GM12864 (cell line): ENCODE results near the gene AXIN2.

Experiments used
- DNase-seq: peaks from one replicate; pipeline ENCODE4 v3.0.0-alpha.2; 2011; ENCODE audit warnings: low read depth
- H3K4me3 ChIP-seq: 2 replicates; pipeline ENCODE4 v1.5.1; 2011; ENCODE audit warnings: mild to moderate bottlenecking, low read depth, low read length, control low read depth
- TF ChIP-seq, protein P1 (sequence below): IDR thresholded peaks from 2 replicates; pipeline ENCODE4 v1.5.1; 2011; ENCODE audit warnings: low read depth, mild to moderate bottlenecking, moderate library complexity, low read length, control low read depth, inconsistent platforms; ENCODE audit errors: missing control alignments

The AXIN2 gene

DNA sequence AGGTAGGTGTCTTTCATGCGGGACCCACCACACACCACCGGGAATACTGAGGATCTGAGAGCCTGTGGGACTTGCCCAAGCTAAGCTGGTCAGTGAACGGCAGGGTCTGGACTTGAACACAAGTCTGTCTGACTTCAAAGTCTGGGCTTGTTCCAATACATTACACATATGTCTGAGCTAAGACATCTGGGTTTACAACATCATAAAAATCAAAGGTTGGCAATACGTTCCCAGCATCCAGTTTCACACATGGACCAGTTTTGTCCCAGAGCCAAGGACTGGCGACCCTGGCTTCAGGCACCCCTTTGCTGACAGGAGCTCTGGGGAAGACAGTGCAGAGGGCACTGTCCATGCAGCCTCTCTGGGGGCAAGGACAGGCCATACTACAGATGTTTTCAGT lies 27.9 kb upstream of the AXIN2 start:
- no peak overlapping the region for H3K4me3 ChIP-seq
- no peak for DNase-seq
- TF ChIP-seq, protein P1, sequence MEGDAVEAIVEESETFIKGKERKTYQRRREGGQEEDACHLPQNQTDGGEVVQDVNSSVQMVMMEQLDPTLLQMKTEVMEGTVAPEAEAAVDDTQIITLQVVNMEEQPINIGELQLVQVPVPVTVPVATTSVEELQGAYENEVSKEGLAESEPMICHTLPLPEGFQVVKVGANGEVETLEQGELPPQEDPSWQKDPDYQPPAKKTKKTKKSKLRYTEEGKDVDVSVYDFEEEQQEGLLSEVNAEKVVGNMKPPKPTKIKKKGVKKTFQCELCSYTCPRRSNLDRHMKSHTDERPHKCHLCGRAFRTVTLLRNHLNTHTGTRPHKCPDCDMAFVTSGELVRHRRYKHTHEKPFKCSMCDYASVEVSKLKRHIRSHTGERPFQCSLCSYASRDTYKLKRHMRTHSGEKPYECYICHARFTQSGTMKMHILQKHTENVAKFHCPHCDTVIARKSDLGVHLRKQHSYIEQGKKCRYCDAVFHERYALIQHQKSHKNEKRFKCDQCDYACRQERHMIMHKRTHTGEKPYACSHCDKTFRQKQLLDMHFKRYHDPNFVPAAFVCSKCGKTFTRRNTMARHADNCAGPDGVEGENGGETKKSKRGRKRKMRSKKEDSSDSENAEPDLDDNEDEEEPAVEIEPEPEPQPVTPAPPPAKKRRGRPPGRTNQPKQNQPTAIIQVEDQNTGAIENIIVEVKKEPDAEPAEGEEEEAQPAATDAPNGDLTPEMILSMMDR = no peak

DNA sequence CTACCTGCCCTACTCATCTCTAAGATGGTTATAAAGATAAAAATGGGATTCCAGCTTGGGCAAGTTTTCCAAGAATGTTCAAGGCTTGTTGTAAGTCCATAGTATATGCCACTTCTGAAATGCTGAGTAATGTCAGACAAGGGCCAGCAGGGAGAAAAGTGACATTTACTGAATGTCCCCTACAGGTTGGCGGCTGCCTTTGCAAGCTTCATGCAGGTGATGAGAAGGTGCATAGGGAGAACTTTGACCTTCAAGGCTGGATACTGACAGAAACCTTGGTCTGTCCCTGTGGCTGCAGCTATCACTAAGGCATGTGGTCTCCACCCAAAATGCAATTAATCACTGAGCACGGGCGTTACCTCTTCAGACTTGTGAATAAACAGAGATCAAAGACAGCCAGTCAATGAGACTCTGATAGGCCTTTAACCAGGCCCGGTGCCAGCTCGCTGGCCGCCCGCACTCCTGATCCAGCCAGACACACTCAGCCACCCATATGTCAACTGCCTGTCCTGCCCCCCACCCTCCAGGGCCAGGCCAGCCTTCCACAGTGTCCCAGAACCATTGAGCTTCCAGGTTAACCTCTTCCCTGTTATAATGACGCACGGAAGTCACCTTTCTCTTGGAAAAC lies 26.8 kb upstream of the AXIN2 start:
- no peak for DNase-seq
- H3K4me3 ChIP-seq = no peak overlapping the region

DNA sequence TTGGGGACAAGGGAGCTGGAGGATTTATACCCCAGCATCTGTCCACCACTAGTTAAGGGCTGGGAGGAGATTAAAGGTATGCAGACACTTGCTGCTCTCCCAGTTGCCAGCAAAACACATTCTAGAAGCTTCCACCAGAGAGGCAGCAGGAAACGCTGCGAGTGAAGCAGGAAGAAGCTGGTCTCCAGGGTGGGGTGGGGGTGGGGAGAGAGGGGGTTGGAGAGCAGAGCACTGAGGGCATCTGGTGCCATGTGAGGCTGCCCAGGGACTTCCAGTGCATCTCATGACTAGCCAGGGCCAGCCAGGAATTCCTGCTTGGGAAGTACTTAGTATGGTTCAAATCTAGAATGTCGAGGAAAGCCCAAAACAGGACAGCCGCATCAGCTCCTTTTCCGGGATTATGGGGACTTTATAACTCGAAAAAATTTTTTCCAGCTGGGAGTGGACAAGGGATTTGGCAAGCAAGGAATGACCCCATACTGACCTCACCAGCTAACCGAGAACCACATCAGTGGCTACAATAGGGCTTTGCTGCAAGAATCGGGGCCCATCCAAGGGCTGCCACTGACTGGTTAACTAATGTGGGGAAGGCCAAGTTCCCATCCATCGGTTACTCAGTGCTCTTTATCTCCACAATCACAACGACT lies 26.2 kb upstream of the AXIN2 start:
- TF ChIP-seq, protein P1 = no peak
- H3K4me3 ChIP-seq = no peak overlapping the region

More for the DNA sequence above, 26.8 kb upstream of the AXIN2 start:
- TF ChIP-seq, protein P1 = peak; percentile 25

DNA sequence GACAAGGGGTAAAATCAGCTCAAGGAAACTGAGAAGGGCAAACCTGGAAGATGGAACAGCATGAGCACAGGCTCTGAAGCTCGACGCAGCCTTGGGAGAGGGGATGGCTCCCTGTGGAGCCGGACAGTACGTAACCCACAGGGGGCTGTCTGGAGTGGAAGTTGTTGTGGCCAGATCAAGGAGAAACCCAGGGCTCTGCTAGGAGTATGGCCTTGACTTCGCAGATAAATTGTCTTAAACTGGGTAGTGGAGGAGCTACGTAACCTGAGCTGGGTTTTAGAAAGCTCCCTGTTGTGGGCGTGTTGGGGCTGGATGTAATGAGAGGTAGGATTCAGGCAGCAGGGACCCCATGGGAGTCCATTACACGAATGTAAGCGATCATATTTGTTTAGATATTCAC lies 25.5 kb upstream of the AXIN2 start:
- H3K4me3 ChIP-seq = no peak overlapping the region
- TF ChIP-seq, protein P1 = no peak
- no peak for DNase-seq

More for the DNA sequence above, 26.2 kb upstream of the AXIN2 start:
- DNase-seq = no peak

DNA sequence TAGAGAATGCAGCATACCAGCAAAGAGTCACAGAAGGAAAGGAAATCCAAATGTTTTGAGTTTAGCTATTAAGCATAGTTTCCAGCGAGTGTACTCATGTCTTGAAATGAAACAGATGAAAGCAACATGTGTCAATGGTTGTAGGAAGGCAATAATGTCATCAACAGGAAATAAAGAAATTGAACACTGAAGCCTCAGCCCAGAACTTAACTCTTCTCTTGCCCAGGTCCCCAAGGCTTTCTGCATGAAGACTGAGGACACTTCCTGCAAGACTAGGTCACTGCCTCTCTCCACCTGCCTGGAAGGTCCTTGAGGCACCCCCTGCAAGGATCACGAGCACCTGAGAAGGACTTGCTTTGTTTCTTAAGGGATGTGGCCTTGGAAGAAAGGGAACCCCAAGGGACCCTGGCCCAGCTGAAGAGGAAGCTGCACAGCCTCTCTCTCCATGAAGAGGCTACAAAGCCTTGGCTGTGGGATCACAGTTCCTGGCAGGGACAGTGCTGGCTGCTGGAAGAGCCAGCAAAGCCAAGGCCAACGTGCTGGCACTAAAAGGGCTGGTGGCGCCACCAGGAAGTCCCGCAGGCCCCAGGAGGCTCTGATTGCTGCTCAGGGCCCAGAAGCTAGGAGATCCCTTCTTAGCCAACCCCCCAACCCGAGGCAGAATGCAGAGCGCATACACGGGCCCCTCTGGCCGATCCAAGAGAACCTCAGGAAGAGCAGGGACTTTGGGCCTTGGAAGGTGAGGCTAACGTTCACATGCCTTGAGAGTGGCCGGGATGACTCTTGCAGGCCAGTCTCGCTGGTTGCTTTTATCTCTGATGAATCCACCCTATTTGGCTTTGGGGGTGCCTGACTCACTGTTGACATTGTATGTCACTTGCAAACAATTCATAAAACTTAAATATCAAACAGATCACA lies 23.4 kb upstream of the AXIN2 start:
- TF ChIP-seq, protein P1 = no peak
- no peak for DNase-seq
- no peak overlapping the region for H3K4me3 ChIP-seq

DNA sequence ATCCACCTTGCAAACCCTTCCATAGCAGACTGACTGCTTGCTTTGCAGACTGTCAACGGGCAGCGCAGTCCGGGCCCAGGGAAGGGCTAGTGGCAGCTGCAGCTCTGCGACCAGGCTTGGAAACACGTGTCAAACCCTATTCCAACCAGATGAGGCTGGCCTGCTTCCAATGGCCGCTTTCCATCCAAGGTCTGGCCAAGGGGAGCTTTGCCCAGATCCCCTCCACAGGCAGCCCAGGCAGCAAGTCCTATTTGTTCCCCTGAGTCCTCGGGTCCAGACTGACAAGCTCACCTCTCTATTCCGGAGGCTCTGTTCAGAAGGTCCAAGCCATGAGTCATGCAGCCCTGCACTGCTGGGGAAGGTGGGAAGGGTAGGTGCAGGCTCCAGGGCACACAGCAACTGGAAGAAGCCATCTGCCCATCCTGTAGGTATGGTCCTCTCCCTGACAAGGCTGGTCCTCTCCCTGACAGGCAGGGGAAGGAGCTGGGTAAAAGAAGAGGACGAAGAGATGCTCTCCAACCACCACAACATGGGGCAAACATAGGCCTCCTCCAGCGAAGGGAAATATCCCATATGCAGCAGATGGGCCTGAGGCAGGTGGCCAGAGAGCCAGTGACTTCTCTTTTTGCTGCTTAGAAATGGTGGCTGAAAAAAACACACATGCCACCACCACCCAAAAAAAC lies 22.6 kb upstream of the AXIN2 start:
- no peak for DNase-seq
- no peak overlapping the region for H3K4me3 ChIP-seq
- TF ChIP-seq, protein P1 = no peak
